ENCODE data around the gene ACSM2B.
"Not testable (repeated sequence)": the region's sequence is repeated elsewhere in the genome, so short reads cannot be mapped to it uniquely, and the experiment has no call there.

ACSM2B gene, protein sequence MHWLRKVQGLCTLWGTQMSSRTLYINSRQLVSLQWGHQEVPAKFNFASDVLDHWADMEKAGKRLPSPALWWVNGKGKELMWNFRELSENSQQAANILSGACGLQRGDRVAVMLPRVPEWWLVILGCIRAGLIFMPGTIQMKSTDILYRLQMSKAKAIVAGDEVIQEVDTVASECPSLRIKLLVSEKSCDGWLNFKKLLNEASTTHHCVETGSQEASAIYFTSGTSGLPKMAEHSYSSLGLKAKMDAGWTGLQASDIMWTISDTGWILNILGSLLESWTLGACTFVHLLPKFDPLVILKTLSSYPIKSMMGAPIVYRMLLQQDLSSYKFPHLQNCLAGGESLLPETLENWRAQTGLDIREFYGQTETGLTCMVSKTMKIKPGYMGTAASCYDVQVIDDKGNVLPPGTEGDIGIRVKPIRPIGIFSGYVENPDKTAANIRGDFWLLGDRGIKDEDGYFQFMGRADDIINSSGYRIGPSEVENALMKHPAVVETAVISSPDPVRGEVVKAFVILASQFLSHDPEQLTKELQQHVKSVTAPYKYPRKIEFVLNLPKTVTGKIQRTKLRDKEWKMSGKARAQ

DNA sequence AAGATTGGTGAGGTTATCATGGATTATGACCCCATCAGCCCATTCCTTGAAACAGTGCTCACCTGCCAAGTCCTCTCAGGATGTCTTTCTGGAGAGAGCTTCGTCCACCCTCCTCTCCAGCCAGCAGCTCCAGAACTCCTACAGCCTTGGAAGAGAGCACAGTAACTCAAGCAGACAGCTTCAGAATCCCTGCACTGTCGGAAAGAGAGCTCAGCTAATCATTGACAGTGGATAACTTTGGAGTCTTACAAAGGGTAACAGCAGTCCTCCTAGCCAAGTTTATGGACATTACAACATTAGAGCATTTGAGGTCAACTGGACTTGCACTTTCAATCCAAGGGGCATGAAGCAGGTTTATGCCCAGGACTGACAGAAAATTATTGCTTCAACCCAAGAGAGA, at the start of gene ACSM2B:
Gene ACSM2B (minus strand): TSS at position 223 of the 400 bp plus-strand sequence. CDS start 11,522 bp downstream, outside the sequence.
- DNase-seq (ENCODE audit: low spot score), result not testable (repeated sequence)

DNA sequence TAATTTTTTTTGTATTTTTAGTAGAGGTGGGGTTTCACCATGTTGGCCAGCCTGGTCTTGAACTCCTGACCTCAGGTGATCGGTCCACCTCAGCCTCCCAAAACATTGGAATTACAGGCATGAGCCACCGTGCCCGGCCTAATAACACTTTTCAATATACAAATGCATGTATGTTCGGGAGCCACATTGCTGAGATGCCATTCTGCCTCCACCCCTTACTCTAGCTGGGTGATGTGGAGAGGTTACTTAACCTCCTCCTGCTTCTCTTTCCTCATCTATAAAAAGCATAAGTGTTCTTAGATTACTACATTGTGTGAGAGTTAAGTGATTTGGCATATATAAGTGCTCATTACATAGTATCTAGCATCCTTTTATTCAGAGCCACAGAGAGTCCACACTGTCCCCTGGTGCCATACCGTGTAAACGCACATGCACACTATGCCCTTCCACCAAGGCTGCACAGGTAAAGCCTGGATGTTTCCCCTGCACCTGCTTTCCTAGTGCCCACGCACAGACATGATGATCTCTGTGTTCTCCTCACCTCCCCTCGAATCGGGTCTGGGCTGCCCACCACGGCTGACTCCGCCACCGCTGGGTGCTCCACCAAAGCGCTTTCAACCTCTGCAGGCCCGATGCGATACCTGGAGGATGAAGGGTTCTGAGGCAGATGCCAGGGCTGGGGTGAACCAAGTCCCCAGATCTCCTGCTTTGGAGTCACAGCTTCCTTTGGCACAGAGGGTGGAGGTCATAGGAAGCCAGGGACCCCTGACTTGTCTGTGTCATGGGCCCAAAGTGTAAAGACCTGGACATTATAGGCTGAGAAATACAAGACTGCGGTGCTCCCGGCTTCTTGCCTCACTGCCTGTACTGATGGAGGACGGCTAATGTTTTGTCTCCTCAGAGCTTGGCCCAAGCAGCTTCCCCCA, 49.0 kb upstream of the ACSM2B start:
- no peak for DNase-seq (ENCODE audit: low spot score)

DNA sequence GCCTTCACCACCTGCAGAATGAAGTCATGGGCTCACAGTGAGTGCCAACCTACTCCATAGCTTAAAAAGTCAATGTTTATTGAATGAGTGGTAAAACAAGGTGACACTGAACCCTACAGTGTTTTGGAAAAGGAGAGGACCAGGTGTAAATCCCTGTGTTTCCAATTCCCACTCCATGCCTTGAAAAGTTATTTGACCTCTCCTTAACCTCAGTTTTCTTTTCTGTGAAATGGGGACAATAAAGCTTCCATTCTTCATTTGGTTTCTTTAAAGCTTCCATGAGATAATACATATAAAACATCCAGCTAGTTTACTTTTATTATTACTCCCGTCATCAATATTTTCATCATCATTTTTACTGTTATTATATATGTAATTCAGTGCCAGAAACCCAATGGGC, 48.0 kb upstream of the ACSM2B start:
- no peak for DNase-seq (ENCODE audit: low spot score)

DNA sequence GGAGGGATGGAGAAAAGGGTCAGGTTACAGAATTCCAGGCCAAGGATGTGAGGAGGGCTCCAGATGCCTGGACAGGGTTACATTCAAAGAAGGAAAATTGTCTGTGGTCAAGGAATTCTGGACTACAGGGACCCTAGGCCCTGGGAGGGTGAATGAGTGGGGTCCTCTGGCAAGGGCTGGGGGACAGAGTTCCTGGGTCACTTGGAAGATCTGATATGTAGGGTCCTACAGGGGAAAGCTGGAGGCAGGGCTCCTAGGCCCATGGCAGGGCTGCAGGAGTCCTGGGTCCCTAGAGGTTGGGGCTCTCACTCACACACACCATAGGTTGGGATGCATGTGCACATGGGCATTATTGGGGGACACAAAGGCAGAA, 46.3 kb upstream of the ACSM2B start:
- DNase-seq (ENCODE audit: low spot score), result no peak

DNA sequence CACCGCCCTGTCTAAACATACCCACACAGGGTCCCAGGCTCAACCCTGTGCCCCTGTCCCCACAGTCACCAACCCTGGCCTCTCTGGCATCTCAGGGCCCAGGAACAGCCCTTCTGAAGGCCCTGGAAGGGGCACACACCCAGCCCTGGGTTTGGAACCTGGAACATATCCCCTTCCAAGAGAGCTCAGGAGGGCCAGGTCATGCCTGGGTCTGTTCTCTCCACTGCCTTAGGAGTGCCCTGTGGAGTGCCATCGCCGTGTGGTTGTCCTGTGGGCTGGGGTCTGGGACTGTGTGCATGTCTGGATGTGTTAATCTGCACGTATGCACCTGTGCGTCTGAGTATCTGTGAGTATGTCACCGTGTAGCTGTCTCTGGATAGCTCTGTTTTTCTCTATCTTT, 45.2 kb upstream of the ACSM2B start:
- DNase-seq (ENCODE audit: low spot score), result no peak

DNA sequence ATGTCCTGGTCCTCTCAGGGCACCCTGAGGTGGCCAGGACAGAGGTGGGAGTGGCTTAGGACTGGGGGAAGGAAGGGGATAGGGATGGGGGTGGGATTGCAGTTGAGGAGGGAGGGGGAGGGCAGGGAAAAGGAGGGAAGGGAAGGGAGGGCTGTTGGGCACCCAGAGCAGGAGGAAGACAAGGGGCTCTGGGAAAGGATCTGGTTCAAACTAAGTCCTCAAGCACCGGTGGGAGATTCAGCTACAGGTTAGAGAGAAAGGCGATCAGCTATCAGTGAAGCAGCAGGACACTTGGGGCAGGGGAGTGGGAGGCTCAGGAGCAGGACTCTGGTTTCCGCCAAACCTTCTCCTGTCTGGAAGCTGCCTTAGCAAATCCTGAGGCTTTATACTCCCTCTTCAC, 44.6 kb upstream of the ACSM2B start:
- no peak for DNase-seq (ENCODE audit: low spot score)

DNA sequence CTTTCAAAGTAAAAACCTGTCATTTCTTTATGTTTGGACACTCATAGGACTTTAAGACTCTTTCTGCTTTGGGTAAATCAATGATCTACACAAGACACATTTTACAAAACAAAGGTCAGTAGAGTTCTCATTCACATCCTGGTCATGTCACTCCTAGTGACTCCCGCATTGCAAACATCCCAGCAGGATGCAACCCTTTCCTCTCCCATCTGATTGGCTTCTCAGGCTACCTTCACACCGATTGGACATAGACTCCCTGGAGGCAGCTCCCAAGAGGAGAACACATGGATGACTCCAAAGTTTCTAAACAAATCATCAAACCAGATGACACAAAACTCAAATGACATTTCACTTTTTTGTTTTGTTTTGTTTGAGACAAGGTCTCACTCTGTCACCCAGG, 43.8 kb upstream of the ACSM2B start:
- DNase-seq (ENCODE audit: low spot score), result no peak

DNA sequence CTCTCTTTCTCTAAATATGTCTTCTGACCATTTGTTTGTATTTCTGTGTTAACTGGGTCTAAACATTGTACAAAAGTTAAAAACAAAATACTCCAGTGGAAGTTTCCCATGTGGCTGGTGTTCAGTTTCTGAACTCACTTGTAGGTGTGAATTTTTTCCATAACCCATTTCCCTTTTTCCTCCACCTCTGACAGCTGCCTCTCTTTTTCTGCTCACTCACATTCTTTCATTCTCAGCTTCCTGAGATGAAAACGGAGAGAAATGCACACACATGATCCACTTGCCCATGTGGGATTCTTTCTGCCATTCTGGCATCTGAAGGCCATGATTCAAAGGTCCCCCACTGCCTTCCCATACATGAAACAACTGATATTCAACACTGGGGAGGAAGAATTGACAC, 41.1 kb upstream of the ACSM2B start:
- no peak for DNase-seq (ENCODE audit: low spot score)

DNA sequence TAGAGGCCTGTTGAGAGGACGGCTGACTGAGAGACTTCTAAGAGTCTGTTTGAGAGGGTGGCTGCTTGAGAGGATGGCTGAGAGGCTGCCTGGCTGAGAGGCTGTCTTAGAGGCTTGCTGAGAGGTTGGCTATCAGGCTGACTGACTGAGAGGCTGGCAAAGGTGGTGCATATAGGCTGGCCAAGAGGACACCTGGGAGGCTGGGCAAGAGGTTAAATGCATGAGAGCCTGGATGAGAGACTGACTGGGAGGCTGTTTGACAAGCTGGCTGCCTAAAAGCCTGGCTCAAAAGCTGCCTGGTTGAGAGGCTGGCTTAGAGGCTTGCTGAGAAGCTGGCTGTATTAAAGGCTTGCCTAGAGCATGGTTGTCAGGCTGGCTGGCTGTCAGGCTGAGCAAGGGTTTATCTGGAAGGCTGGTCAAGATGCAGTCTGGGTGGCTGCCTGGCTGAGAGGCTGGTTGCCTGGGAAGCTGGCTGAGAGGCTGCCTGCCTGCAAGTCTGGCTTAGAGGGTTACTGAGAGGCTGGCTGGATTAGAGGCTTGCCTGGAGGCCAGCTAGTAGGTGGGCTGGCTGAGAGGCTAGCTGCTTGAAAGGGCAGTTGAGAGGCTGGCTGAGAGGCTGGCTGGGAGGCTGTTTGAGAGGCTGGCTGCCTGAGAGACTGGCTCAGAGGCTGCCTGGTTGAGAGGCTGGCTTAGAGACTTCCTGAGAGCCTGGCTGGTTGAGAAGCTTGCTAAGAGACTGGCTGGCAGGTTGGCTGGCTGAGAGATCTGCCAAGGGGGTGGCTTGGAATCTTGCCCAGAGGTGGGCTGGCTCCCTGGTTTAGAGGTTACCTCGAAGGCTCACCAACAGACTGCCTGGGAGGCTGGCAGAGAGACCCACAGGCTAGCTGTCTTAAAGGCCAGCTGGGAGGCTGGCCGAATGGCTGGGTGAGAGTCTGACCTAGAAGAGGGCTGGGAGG, 38.3 kb upstream of the ACSM2B start:
- DNase-seq (ENCODE audit: low spot score), result no peak

DNA sequence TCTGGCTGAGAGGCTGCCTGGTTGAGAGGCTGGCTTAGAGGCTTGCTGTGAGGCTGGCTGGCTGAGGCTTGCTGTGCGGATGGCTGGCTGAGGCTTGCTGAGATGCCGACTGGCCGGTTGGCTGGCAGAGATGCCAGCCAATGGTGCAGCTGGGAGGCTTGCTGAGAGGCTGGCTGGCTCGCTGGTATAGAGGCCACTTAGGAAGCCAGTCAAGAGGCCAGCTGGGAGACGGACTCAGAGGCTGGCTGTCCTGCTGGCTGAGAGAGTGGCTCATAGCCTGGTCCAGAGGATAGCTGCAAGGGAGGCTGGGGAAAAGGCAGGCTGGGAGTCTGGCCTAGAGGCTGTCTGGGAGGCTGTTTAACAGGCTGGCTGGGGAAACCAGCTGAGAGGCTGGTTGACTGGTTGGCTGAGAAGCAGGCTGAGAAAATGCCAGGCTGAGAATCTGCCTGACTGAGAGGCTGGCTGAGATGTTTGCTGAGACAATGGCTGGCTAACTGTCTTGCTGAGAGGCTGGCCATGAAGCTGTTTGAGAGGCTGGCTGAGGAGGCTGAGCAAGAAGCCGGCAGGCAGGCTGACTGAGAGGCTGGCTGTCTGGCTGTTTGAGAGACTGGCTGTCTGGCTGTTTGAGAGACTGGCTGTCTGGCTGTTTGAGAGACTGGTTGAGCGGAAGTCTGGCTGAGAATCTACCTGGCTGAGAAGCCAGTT, 37.5 kb upstream of the ACSM2B start:
- DNase-seq (ENCODE audit: low spot score), result no peak

DNA sequence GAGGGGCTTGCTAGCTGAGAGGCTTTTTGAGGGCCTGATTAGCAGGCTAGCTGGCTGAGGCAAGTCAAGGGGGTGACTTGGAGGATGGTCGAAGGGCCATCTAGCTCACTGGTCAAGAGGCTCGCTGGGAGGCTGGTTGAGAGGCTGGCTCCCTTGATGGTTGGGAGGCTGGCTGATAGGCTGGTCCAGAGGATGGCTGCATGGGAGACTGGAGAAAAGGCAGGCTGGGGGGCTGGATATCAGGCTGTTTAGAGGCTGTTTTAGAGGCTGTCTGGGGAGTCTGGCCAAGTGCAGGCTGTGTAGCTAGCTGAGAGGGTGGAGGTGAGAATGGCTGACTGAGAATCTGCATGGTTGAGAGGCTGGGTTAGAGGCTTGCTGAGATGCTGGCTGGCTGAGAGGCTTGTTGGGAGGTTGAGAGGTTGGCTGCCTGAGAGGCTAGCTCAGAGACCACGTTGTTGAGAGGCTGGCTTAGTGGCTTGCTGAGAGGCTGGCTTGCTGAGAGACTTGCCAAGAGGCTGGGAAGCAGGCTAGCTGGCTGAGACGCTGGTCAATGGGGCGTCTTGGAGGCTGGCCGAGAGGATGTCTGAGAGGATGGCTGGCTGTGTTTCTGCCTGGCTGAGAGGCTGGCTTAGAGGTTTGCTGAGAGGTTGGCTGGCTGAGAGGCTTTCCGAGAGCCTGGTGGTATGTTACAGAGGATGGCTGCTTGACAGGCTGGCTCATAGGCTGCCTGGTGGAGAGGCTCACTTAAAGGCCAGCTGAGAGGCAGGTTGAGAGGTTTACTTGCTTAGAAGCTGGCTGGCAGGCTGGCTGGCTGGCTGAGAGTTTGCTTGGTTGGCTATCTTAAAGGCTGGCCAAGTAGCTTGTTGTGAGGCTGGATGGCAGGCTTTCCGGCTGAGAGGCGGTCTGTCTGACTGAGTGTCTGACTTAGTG, 36.6 kb upstream of the ACSM2B start:
- no peak for DNase-seq (ENCODE audit: low spot score)

DNA sequence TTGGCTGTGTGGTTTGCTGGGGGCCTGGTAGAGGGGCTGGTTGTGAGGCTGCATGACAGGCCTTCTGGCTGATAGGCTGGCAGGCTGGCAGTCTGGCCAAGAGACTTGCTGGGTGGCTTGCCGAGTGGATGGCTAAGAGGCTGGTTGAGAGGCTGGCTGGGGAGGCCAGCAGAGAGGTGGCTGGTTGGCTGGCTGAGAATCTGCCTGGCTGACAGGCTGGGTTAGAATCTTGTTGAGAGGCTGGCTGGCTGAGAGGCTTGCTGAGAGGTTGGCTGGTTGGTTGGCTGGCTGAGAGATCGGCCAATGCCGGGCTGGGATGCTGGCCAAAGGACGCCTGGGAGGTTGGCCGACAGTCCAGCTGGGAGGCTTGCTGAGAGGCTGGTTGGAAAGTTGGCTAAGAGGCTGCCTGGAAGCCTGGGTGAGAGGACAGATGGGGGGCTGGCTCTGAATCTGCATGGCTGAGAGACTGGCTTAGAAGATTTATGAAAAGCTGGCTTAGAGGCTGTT, 35.9 kb upstream of the ACSM2B start:
- DNase-seq (ENCODE audit: low spot score), result no peak

DNA sequence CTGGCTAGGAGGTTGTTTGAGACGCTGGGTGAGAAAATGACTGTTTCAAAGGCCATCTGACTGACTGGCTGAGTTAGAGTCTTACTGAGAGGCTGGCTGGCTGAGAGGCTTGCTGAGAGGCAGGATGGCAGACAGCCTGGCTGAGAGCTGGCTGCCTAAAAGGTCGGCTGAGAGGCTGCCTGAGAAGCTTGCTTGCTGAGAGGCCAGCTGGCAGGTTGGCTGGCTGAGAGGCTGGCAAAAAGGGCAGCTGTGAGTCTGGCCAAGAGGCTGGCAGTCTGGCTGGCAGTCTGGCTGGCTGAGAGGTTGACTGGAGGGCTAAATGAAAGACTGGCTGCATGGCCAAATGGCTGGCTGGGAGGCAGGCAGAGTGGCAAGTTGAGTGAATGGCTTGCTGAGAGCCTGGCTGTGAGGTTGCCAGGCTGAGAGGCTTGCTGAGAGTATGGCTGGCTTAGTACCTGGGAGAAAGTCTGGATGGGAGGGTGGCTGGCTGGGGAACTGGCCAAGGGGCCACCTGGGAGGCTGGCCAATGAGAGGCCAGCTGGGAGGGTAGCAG, 35.3 kb upstream of the ACSM2B start:
- no peak for DNase-seq (ENCODE audit: low spot score)

DNA sequence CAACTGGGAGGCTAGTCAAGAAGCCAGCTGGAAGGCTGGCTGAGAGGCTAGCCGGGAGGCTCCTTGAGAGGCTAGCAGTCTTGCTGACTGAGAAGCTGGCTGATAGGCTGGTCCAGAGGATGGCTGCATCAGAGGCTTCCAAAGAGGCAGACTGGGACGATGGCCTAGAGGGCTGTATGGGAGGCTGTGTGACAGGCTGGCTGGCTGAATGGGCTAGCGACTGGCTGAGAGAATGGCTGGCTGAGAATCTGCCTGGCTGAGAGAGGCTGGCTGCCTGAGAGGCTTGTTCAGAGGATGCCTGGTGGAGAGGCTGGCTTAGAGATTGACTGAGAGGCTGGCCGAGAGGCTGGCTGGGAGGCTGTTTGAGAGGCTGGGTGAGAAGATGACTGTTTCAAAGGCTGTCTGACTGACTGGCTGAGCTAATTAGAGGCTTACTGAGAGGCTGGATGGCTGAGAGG, 34.8 kb upstream of the ACSM2B start:
- no peak for DNase-seq (ENCODE audit: low spot score)

DNA sequence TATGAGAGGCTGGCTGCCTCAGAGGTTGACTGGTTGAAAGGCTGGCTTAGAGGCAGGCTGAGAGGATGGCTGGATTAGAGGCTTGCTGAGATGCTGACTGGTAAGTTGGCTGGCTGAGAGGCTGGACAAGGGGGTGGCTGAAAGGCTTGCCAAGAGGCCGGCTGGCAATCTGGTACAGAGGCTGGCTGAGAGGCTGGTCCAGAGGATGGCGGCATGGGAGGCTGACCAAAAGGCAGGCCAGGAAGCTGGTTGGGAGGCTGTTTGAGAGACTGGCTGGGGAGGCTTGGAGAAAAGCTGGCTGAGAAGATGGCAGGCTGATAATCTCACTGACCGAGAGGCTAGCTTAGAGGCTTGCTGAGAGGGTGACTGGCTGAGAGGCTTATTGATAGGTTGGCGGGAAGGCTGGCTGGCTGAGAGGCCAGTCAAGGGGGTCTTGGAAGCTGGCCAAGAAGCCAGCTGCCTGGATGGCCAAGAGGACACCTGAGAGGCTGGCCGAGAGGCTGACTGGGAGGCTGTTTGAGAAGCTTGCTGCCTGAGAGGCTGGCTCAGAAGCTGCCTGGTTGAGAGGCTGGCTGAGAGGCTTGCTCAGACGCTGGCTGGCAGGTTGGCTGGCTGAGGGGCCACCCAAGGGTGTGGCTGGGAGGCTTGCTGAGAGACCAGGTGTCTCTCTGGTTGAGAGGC, 34.2 kb upstream of the ACSM2B start:
- DNase-seq (ENCODE audit: low spot score), result no peak

DNA sequence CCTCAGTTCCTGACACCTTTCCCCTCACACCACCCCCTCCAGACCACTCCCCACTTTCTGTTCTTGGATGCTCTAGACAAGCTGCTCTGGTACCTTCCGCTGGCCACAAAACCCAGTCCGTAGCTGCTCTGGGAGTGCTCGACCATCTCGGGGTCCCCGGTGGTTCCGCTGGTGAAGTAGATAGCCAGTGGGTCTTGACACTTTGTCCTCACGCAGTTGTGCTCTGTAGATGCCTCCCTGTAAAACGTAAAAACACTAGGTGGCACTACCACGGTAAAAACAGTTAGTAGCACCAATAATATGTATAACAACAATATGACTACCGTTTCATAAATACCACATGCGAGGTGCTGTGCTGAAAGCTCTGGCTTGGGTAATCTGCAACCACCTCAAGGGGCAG, 26.0 kb upstream of the ACSM2B start:
- DNase-seq (ENCODE audit: low spot score), result not testable (repeated sequence)

DNA sequence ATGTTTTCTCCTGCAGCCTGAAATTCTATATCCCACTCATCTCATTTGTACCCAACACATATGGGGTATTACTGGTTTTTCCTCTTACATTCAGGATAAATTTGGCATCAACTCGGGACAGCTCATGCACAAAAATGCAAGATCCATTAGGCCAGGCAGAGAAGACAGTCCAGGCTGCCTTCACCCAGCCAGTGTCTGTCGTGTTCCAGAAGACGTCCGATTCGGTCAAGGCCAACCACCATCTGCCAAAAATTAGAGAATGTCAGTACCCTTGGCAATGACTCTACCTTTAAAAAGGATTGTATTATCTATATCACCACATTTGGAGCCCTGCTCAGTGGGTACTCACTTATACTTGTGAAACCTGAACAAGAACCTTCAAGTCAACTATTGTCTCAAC, 23.3 kb upstream of the ACSM2B start:
- not testable (repeated sequence) for DNase-seq (ENCODE audit: low spot score)

DNA sequence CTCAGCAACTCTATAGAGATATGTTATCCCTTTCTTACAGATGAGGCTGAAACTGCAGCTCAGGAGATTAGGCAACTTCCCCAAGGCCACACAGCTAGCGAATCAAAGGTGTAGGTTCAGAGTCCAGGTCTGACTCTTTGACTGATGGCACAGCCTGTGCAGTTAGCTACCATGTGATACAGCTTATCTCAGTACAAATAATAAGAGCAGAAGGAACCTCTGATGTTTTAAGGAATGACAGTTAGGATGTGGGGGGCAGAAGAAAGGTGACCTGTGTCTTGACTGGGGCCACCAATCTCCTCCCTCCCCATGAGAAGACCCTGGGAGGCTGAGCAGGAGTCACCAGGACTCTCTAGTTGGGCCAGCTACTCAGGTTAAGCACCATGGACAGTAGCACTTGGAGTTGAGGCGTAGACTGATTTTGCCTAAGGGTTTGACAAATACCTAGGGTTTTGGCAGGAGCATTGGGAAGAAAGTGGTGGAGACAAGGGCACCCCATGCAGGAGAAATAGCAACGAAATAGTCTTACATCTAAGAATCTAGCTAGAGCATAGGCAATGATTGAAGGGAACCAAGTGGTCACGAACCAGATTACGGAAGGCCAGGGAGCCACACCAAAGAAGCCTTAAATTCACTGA, 22.8 kb upstream of the ACSM2B start:
- DNase-seq (ENCODE audit: low spot score), result no peak

Measured in AG08395 (cell line).